HG02981 (cell line): ENCODE data around the gene GLIS1.

ENCODE experiments used
- ATAC-seq: cut with Tn5 transposase; IDR thresholded peaks from one replicate; pipeline ENCODE4 v1.9.1; 2021; ENCODE audit warnings: mild to moderate bottlenecking, moderate library complexity; ENCODE audit not compliant: unreplicated experiment

The GLIS1 gene

GRCh38 chr1:53736290-53736689, 2.7 kb downstream of the GLIS1 start:
- no peak for ATAC-seq

GRCh38 chr1:53735681-53736080, 3.3 kb downstream of the GLIS1 start:
- ATAC-seq, result no peak

GRCh38 chr1:53735261-53735660, 3.7 kb downstream of the GLIS1 start:
- no peak for ATAC-seq

GRCh38 chr1:53734650-53735211, 4.2 kb downstream of the GLIS1 start:
- ATAC-seq, result no peak

GRCh38 chr1:53733975-53734649, 4.9 kb downstream of the GLIS1 start:
- ATAC-seq, result no peak

GRCh38 chr1:53733447-53733931, 5.5 kb downstream of the GLIS1 start:
- ATAC-seq, result no peak

GRCh38 chr1:53732912-53733317, 6.0 kb downstream of the GLIS1 start:
- ATAC-seq, result no peak

- no peak for ATAC-seq
Observed at GRCh38 chr1:53732409-53732808, 6.6 kb downstream of the GLIS1 start.

- ATAC-seq, result no peak
Observed at GRCh38 chr1:53731779-53732305, 7.1 kb downstream of the GLIS1 start.

- no peak for ATAC-seq
Observed at GRCh38 chr1:53731043-53731600, 7.8 kb downstream of the GLIS1 start.

GRCh38 chr1:53730224-53730865, 8.6 kb downstream of the GLIS1 start:
- no peak for ATAC-seq

- no peak for ATAC-seq
Observed at GRCh38 chr1:53729456-53730223, 9.3 kb downstream of the GLIS1 start.

GRCh38 chr1:53728702-53729455, 10.1 kb downstream of the GLIS1 start:
- ATAC-seq, result no peak

GRCh38 chr1:53728196-53728595, 10.8 kb downstream of the GLIS1 start:
- no peak for ATAC-seq

- ATAC-seq, result no peak
Observed at GRCh38 chr1:53727461-53728092, 11.4 kb downstream of the GLIS1 start.

- no peak for ATAC-seq
Observed at GRCh38 chr1:53726009-53726600, 12.9 kb downstream of the GLIS1 start.

GRCh38 chr1:53725238-53725689, 13.7 kb downstream of the GLIS1 start:
- no peak for ATAC-seq

GRCh38 chr1:53722025-53722424, 16.9 kb downstream of the GLIS1 start:
- ATAC-seq, result no peak

- ATAC-seq, result no peak
Observed at GRCh38 chr1:53721088-53721487, 17.9 kb downstream of the GLIS1 start.
